IMR-90 (cell line): Measurements from ENCODE around the gene MEGF11. TPM values are rescaled to one million over a fixed set of nuclear protein-coding genes. Genes with fewer than 3 reads are reported as not detected.

ENCODE experiments used
- ATAC-seq: fragments of 200-7000 bp; cut with Tn5 transposase; 2 replicates; pipeline ENCODE4 v1.9.1; 2020; ENCODE audit warnings: low read depth, mild to moderate bottlenecking, moderate library complexity
- BruUV-seq: library from RNA; stranded (reverse); fragments of 400-500 nt; replicated peaks from 2 replicates; lab custom pipeline; 2021; lab: Mats Ljungman, UMichigan
- CTCF ChIA-PET: fragments of 300-600 bp; formaldehyde crosslinking; extraction: SDS; loops from one replicate; lab custom pipeline; 2021; ENCODE audit warnings: antibody characterized with exemption; lab: Yijun Ruan, JAX
- POLR2A ChIA-PET: fragments of 300-600 bp; sonication (Branson Sonifier 250); formaldehyde crosslinking; loops from one replicate; lab custom pipeline; 2022; ENCODE audit warnings: antibody characterized with exemption; ENCODE audit not compliant: unreplicated experiment; lab: Charles Lee
- DNase-seq: peaks from one replicate; pipeline ENCODE4 v3.0.0; 2013
- H2AFZ ChIP-seq: replicated peaks from 2 replicates; pipeline ENCODE3; 2013; ENCODE audit warnings: low read length, mild to moderate bottlenecking; ENCODE audit not compliant: poor library complexity
- H2AK5ac ChIP-seq: 2 replicates; pipeline ENCODE4 v1.6.1; 2013; ENCODE audit warnings: low read depth, low read length, inconsistent platforms
- H2AK9ac ChIP-seq: replicated peaks from 2 replicates; pipeline ENCODE3; 2013; ENCODE audit warnings: mild to moderate bottlenecking, low read depth, low read length, moderate library complexity; ENCODE audit not compliant: poor library complexity
- H2BK120ac ChIP-seq: 2 replicates; pipeline ENCODE4 v1.6.1; 2013; ENCODE audit warnings: low read depth, low read length, inconsistent platforms
- H2BK15ac ChIP-seq: 3 replicates; pipeline ENCODE4 v1.6.1; 2013; ENCODE audit warnings: low read depth, low read length, inconsistent platforms
- H2BK20ac ChIP-seq: 2 replicates; pipeline ENCODE4 v1.6.1; 2013; ENCODE audit warnings: low read depth, mild to moderate bottlenecking, inconsistent platforms, low read length, moderate library complexity
- H2BK5ac ChIP-seq: 2 replicates; pipeline ENCODE4 v1.6.1; 2013; ENCODE audit warnings: mild to moderate bottlenecking, low read depth, low read length, inconsistent platforms; ENCODE audit not compliant: poor library complexity, severe bottlenecking
- H3K14ac ChIP-seq: replicated peaks from 2 replicates; pipeline ENCODE4 v1.6.1; 2013; ENCODE audit warnings: low read depth, low read length, inconsistent platforms
- H3K18ac ChIP-seq: 2 replicates; pipeline ENCODE4 v1.6.1; 2013; ENCODE audit warnings: low read depth, low read length, control low read depth
- H3K23ac ChIP-seq: 2 replicates; pipeline ENCODE4 v1.6.1; 2013; ENCODE audit warnings: low read depth, low read length, inconsistent platforms
- H3K27ac ChIP-seq: 2 replicates; pipeline ENCODE4 v1.5.1; 2013; ENCODE audit warnings: mild to moderate bottlenecking, control low read depth, low read length; ENCODE audit not compliant: insufficient read depth
- H3K27me3 ChIP-seq: 2 replicates; pipeline ENCODE4 v1.6.1; 2013; ENCODE audit warnings: low read length; ENCODE audit not compliant: control insufficient read depth, insufficient read depth
- H3K36me3 ChIP-seq: 2 replicates; pipeline ENCODE4 v1.6.1; 2013; ENCODE audit warnings: low read length, mixed read lengths; ENCODE audit not compliant: control insufficient read depth, insufficient read depth
- H3K4ac ChIP-seq: 2 replicates; pipeline ENCODE4 v1.6.1; 2013; ENCODE audit warnings: low read depth, low read length, inconsistent platforms
- H3K4me1 ChIP-seq: 2 replicates; pipeline ENCODE4 v1.6.1; 2013; ENCODE audit warnings: low read length, mixed read lengths; ENCODE audit not compliant: control insufficient read depth, insufficient read depth
- H3K4me2 ChIP-seq: 2 replicates; pipeline ENCODE4 v1.6.1; 2013; ENCODE audit warnings: low read depth, mild to moderate bottlenecking, control low read depth, low read length, moderate library complexity
- H3K4me3 ChIP-seq: 2 replicates; pipeline ENCODE4 v1.5.1; 2013; ENCODE audit warnings: low read depth, mild to moderate bottlenecking, control low read depth, low read length, moderate library complexity; ENCODE audit not compliant: insufficient read depth
- H3K56ac ChIP-seq: 2 replicates; pipeline ENCODE4 v1.6.1; 2013; ENCODE audit warnings: low read length, inconsistent platforms; ENCODE audit not compliant: insufficient read depth; ENCODE audit errors: extremely low read depth
- H3K79me1 ChIP-seq, 2 experiments: 2 replicates each; pipeline ENCODE4 v1.6.1; 2013; ENCODE audit warnings: low read length in 2 of 2, inconsistent platforms in 1 of 2, low read depth in 1 of 2
- H3K9ac ChIP-seq: 2 replicates; pipeline ENCODE4 v1.6.1; 2013; ENCODE audit warnings: low read depth, low read length, control low read depth
- H3K9me1 ChIP-seq: 2 replicates; pipeline ENCODE4 v1.6.1; 2013; ENCODE audit warnings: low read length, inconsistent platforms; ENCODE audit not compliant: insufficient read depth
- H3K9me3 ChIP-seq: 2 replicates; pipeline ENCODE4 v1.6.1; 2013; ENCODE audit warnings: low read length; ENCODE audit not compliant: control insufficient read depth, insufficient read depth
- H4K20me1 ChIP-seq: 2 replicates; pipeline ENCODE4 v1.6.1; 2013; ENCODE audit warnings: low read length, inconsistent platforms; ENCODE audit not compliant: insufficient read depth
- H4K5ac ChIP-seq: 2 replicates; pipeline ENCODE4 v1.6.1; 2013; ENCODE audit warnings: mild to moderate bottlenecking, low read depth, low read length, control low read depth
- H4K8ac ChIP-seq, 2 experiments: 2 replicates each; pipeline ENCODE4 v1.6.1; 2013; ENCODE audit warnings: low read depth in 2 of 2, low read length in 2 of 2, control low read depth in 1 of 2, inconsistent platforms in 1 of 2
- H4K91ac ChIP-seq: 2 replicates; pipeline ENCODE4 v1.6.1; 2013; ENCODE audit warnings: low read depth, low read length, inconsistent platforms; ENCODE audit not compliant: insufficient read depth
- CEBPB ChIP-seq: IDR thresholded peaks from 2 replicates; pipeline ENCODE4 v1.6.1; 2012; ENCODE audit warnings: low read depth, low read length, improper control_type of control experiment
- CHD1 ChIP-seq: IDR thresholded peaks from 2 replicates; pipeline ENCODE4 v1.6.1; 2012; ENCODE audit warnings: low read depth, low read length, improper control_type of control experiment
- CTCF ChIP-seq: conservative IDR thresholded peaks from 2 replicates; pipeline ENCODE4 v1.5.1; 2012; ENCODE audit warnings: mild to moderate bottlenecking, low read depth, low read length, improper control_type of control experiment
- ELK1 ChIP-seq: fragments of 150-350 bp; IDR thresholded peaks from 2 replicates; pipeline ENCODE4 v1.6.1; 2016; ENCODE audit warnings: low read depth, mild to moderate bottlenecking, low read length, moderate library complexity, borderline replicate concordance
- FOS ChIP-seq: fragments of 150-350 bp; IDR thresholded peaks from 2 replicates; pipeline ENCODE4 v1.6.1; 2016; ENCODE audit warnings: low read depth, low read length
- MAZ ChIP-seq: IDR thresholded peaks from 2 replicates; pipeline ENCODE4 v1.6.1; 2012; ENCODE audit warnings: low read depth, mild to moderate bottlenecking, low read length, improper control_type of control experiment, moderate library complexity, borderline replicate concordance
- NFE2L2 ChIP-seq: fragments of 150-350 bp; IDR thresholded peaks from 2 replicates; pipeline ENCODE4 v1.6.1; 2016; ENCODE audit warnings: low read depth, mild to moderate bottlenecking, low read length
- POLR2A ChIP-seq: IDR thresholded peaks from 2 replicates; pipeline ENCODE4 v1.6.1; 2012; ENCODE audit warnings: mild to moderate bottlenecking, low read depth, low read length
- RCOR1 ChIP-seq: IDR thresholded peaks from 2 replicates; pipeline ENCODE4 v1.6.1; 2012; ENCODE audit warnings: mild to moderate bottlenecking, low read length, improper control_type of control experiment; ENCODE audit not compliant: insufficient replicate concordance
- SMC3 ChIP-seq: fragments of 150-350 bp; IDR thresholded peaks from 2 replicates; pipeline ENCODE4 v1.6.1; 2016; ENCODE audit warnings: low read depth, mild to moderate bottlenecking, antibody characterized with exemption, low read length, moderate library complexity
- WGBS, 2 experiments: methylation state at CpG; one replicate each; pipeline versions ENCODE4 v1.1.5 to v1.1.7; 2013; ENCODE audit warnings: missing lambda C conversion rate in 2 of 2; ENCODE audit not compliant: insufficient read length in 1 of 2; ENCODE audit errors: extremely low coverage in 2 of 2; 5-methylcytosine and 5-hydroxymethylcytosine counted together
- dilution Hi-C: fragments of 300-500 bp; cut with HindIII; formaldehyde crosslinking; loops from one replicate; pipeline ENCODE4 v1.14.3; 2018; ENCODE audit warnings: low sequenced_read_pairs; ENCODE audit not compliant: unreplicated experiment
- in situ Hi-C: fragments of 300-500 bp; cut with MboI; formaldehyde crosslinking; loops from 3 replicates; pipeline ENCODE4 v1.14.3; 2019; ENCODE audit warnings: low sequenced_read_pairs, inconsistent platforms, mixed read lengths
- intact Hi-C: fragments of 100-400 bp; cut with micrococcal nuclease; formaldehyde crosslinking; loops from 2 replicates; pipeline ENCODE4 v1.10.0; 2022
- polyA plus RNA-seq, 3 experiments: library from polyadenylated mRNA; depleted of rRNA; stranded (reverse); fragments of >200 nt; gene quantifications; 2 replicates each; pipeline ENCODE4 v1.2.3, GENCODE V29; 2012; ENCODE audit warnings: low replicate concordance in 1 of 3
- total RNA-seq: library from RNA; depleted of rRNA; stranded (reverse); fragments of >200 nt; gene quantifications from 2 replicates; pipeline ENCODE4 v1.2.3, GENCODE V29; 2012

MEGF11 gene
- total and polyA plus RNA-seq, 2 of the 4 experiments (the other 2 are of a cell fraction) = not detected

- TF ChIP-seq SMC3 (peak; percentile 62), FOS (no peak)
These were observed 336.7 kb downstream of the MEGF11 start (continued) for GRCh38 chr15:65916664-65917406.

GRCh38 chr15:65916041-65916663, 337.4 kb downstream of the MEGF11 start:
- Histone ChIP-seq H3K9me1 (peaks cover 3% of the 10 kb centered on the region; the same call in 1 of the 2 replicates), H3K4me2 (no peak overlapping the region), H2BK15ac (no peak overlapping the region), H3K9me3 (no peaks in the 10 kb centered on the region), H3K79me1 (no peaks in the 10 kb centered on the region), H4K8ac (no peak overlapping the region), H3K4me1 (peaks cover 5% of the 10 kb centered on the region; the same call in 1 of the 2 replicates), H2AK5ac (no peak overlapping the region), H3K27ac (no peak overlapping the region), H2BK120ac (no peak overlapping the region), H3K9ac (no peak overlapping the region), H3K27me3 (no peaks in the 10 kb centered on the region), H2BK5ac (no peak overlapping the region), H3K56ac (no peak overlapping the region), H4K91ac (no peak overlapping the region), H2AFZ (peak overlapping the region; percentile 80), H3K23ac (no peak overlapping the region), H3K4ac (no peak overlapping the region), H3K4me3 (no peak overlapping the region), H2BK20ac (no peak overlapping the region), H2AK9ac (peak overlapping the region; percentile 89), H3K18ac (no peak overlapping the region), H4K20me1 (peaks cover 9% of the 10 kb centered on the region; the same call in 1 of the 2 replicates), H4K5ac (no peak overlapping the region), H3K36me3 (0 out of 2 replicates have a peak, but pooled peaks cover 1% of the 10 kb centered on the region), H3K14ac (0 out of 2 replicates have a peak overlapping the region, but pooled peaks have one; percentile 34)
- 89% methylated on average over 4 of the region's 7 CpGs; no CpG with 5 or more reads in 1 of the 2 experiments for WGBS, 2 experiments
- no peak; the same call in 1 of the 2 replicates for ATAC-seq
- no peak for TF ChIP-seq SMC3
- no peak for TF ChIP-seq CHD1
- no peak for TF ChIP-seq FOS
- TF ChIP-seq MAZ = no peak
- TF ChIP-seq NFE2L2 = no peak
- TF ChIP-seq CTCF = no peak
- TF ChIP-seq CEBPB = no peak
- no peak for TF ChIP-seq ELK1
- TF ChIP-seq POLR2A = no peak
- TF ChIP-seq RCOR1 = no peak
- dilution Hi-C loops = no loop called here
- intact Hi-C loops = loop anchor here (1.0 to 2.0 kb wide), 2 partner anchors 275 to 373 kb away; no protein-coding TSS in a partner anchor
- in situ Hi-C loops = loop anchor here (25.0 kb wide), 1 partner anchor 571 kb away; the partner anchor contains the start of gene SNAPC5
- BruUV-seq = no TSS peak
- POLR2A ChIA-PET = no interaction called here
- CTCF ChIA-PET = no interaction called here
- DNase-seq = no peak
